Neural cell (in vitro differentiated cells): Measurements from ENCODE around the gene SMAP2.

Experiments
- EP300 ChIP-seq: fragments of 450-650 bp; conservative IDR thresholded peaks from 2 replicates; pipeline ENCODE4 v1.6.1; 2014; ENCODE audit warnings: antibody characterized with exemption, mild to moderate bottlenecking, moderate library complexity; ENCODE audit not compliant: poor library complexity, severe bottlenecking
- REST ChIP-seq: IDR thresholded peaks from 2 replicates; pipeline ENCODE4 v1.6.1; 2012; ENCODE audit warnings: borderline replicate concordance

GRCh38 chr1:40432644-40433390, 59.3 kb downstream of the SMAP2 start:
- no peak for TF ChIP-seq EP300
- no peak for TF ChIP-seq REST
